Neural progenitor cell (in vitro differentiated cells): ENCODE results near the gene KPNA5. TPM values are rescaled to one million over a fixed set of nuclear protein-coding genes. Genes with fewer than 3 reads are reported as not detected.

Experiments used
- DNase-seq: peaks from one replicate; pipeline ENCODE4 v3.0.0-alpha.2; 2016; ENCODE audit warnings: low spot score
- H2AFZ ChIP-seq: fragments of 200-600 bp; sonication (generic); replicated peaks from 2 replicates; pipeline ENCODE4 v1.6.1; 2016; ENCODE audit warnings: antibody characterized with exemption
- H3F3A ChIP-seq: fragments of 200-600 bp; sonication (generic); 2 replicates; pipeline ENCODE4 v1.6.1; 2016; ENCODE audit warnings: antibody characterized with exemption, low read depth
- H3K27ac ChIP-seq: fragments of 200-600 bp; sonication (generic); 2 replicates; pipeline ENCODE4 v1.5.1; 2016; ENCODE audit warnings: mild to moderate bottlenecking
- H3K27me3 ChIP-seq: fragments of 200-600 bp; sonication (generic); 2 replicates; pipeline ENCODE4 v1.6.1; 2016; ENCODE audit warnings: mild to moderate bottlenecking, moderate library complexity
- H3K36me3 ChIP-seq: fragments of 200-600 bp; sonication (generic); 2 replicates; pipeline ENCODE4 v1.5.1; 2016
- H3K4me1 ChIP-seq: fragments of 200-600 bp; sonication (generic); 2 replicates; pipeline ENCODE4 v1.6.1; 2016; ENCODE audit warnings: mixed run types
- H3K4me2 ChIP-seq: fragments of 200-600 bp; sonication (generic); 2 replicates; pipeline ENCODE4 v1.6.1; 2016
- H3K4me3 ChIP-seq: fragments of 200-600 bp; sonication (generic); 2 replicates; pipeline ENCODE4 v1.5.1; 2016
- H3K79me2 ChIP-seq: fragments of 200-600 bp; sonication (generic); 2 replicates; pipeline ENCODE4 v1.6.1; 2016; ENCODE audit warnings: low read depth
- H3K9ac ChIP-seq: fragments of 200-600 bp; sonication (generic); 2 replicates; pipeline ENCODE4 v1.6.1; 2016
- H3K9me3 ChIP-seq: fragments of 200-600 bp; sonication (generic); 2 replicates; pipeline ENCODE4 v1.5.1; 2016; ENCODE audit warnings: low read depth
- H4K20me1 ChIP-seq: fragments of 200-600 bp; sonication (generic); 2 replicates; pipeline ENCODE4 v1.6.1; 2016; ENCODE audit warnings: low read depth
- H3K27ac Mint-ChIP-seq: 3 replicates; pipeline ENCODE4 v1.8.0; 2021; ENCODE audit warnings: mixed read lengths
- H3K27me3 Mint-ChIP-seq: 2 replicates; pipeline ENCODE4 v1.8.0; 2022; ENCODE audit warnings: low read depth, mild to moderate bottlenecking, inconsistent platforms, moderate library complexity, mixed read lengths; ENCODE audit not compliant: insufficient read depth
- H3K36me3 Mint-ChIP-seq: 3 replicates; pipeline ENCODE4 v1.8.0; 2021; ENCODE audit warnings: mixed read lengths
- H3K4me1 Mint-ChIP-seq: 3 replicates; pipeline ENCODE4 v1.8.0; 2021; ENCODE audit warnings: mixed read lengths
- H3K4me3 Mint-ChIP-seq: 3 replicates; pipeline ENCODE4 v1.8.0; 2021; ENCODE audit warnings: mild to moderate bottlenecking, moderate library complexity, mixed read lengths
- H3K9me3 Mint-ChIP-seq: 3 replicates; pipeline ENCODE4 v1.8.0; 2020; ENCODE audit warnings: mixed read lengths
- EZH2 ChIP-seq: fragments of 200-600 bp; sonication (generic); IDR thresholded peaks from 2 replicates; pipeline ENCODE4 v1.6.1; 2017; ENCODE audit warnings: antibody characterized with exemption, mild to moderate bottlenecking, moderate library complexity
- EZH2phosphoT487 ChIP-seq: fragments of 200-600 bp; sonication (generic); IDR thresholded peaks from 2 replicates; pipeline ENCODE4 v1.6.1; 2017; ENCODE audit warnings: antibody characterized with exemption
- total RNA-seq: library from RNA; depleted of rRNA; stranded (reverse); fragments of >200 nt; gene quantifications from 2 replicates; pipeline ENCODE4 v1.2.3, GENCODE V29; 2015; ENCODE audit warnings: low replicate concordance
- TF ChIP-seq, protein P1 (sequence below): fragments of 200-600 bp; sonication (generic); IDR thresholded peaks from 2 replicates; pipeline ENCODE4 v1.5.1; 2017; ENCODE audit warnings: antibody characterized with exemption, mild to moderate bottlenecking

Gene KPNA5
- total RNA-seq: 26.0 and 39.9 TPM in 2 replicates

DNA sequence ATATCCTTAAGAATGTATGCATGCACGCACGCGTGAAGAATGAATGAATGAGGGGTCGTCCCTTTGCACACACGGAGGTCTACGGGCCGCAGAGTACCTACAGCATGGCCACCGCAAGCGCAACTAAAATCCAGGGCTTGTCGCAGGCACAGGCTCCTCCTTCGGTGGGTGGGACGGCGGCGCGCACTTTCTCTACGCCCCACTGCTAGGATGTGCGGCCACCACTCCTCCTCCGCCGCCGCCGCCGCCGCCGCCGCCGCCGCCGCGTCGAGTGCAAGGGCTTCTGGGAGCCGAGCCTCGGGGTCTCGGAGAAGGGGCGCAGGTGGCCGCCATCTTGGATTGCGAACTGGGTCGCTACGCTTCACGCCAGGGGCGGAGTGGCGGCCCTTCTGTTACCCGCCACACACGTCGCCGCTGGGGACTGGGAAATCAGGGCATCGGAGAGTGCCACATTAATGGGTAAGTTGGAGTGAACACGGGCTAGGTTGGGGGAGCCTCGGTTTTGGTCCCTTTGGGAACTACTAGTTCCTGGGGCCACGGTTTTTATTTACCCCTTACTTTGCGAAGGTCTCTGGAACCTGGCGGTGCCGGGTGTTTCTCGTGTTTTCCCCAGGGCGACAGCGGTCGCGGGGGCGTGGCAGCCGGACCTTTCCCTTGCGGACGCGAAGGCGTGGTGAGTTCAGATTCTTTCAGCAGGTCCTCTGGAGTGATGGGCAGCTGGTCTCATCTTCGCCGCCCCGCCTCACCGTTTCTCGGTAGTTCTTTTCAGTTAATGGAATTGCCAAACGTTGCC is at the start of gene KPNA5:
TSS of gene KPNA5 (plus strand) at position 332 of the 793 bp plus-strand sequence. CDS start at position 456, 124 bp downstream.
- no peaks in the 10 kb centered on the region for H3K36me3 ChIP-seq
- peak within 1 kb of the TSS; percentile 51 for H3K9ac ChIP-seq
- peaks cover 45% of the 10 kb centered on the region for H3K79me2 ChIP-seq
- DNase-seq: peak; percentile 97
- TF ChIP-seq, protein P1, sequence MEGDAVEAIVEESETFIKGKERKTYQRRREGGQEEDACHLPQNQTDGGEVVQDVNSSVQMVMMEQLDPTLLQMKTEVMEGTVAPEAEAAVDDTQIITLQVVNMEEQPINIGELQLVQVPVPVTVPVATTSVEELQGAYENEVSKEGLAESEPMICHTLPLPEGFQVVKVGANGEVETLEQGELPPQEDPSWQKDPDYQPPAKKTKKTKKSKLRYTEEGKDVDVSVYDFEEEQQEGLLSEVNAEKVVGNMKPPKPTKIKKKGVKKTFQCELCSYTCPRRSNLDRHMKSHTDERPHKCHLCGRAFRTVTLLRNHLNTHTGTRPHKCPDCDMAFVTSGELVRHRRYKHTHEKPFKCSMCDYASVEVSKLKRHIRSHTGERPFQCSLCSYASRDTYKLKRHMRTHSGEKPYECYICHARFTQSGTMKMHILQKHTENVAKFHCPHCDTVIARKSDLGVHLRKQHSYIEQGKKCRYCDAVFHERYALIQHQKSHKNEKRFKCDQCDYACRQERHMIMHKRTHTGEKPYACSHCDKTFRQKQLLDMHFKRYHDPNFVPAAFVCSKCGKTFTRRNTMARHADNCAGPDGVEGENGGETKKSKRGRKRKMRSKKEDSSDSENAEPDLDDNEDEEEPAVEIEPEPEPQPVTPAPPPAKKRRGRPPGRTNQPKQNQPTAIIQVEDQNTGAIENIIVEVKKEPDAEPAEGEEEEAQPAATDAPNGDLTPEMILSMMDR: no peak
- no peak for TF ChIP-seq EZH2
- TF ChIP-seq EZH2phosphoT487: no peak
- H3K4me3 ChIP-seq: peak within 1 kb of the TSS; percentile 93
- H4K20me1 ChIP-seq: peaks cover 9% of the 10 kb centered on the region
- H3K4me2 ChIP-seq: peak within 1 kb of the TSS; percentile 93
- no peaks in the 10 kb centered on the region for H3K27me3 ChIP-seq
- peaks cover 20% of the 10 kb centered on the region for H3F3A ChIP-seq
- H2AFZ ChIP-seq: peak within 1 kb of the TSS; percentile 87
- H3K27ac ChIP-seq: peak within 1 kb of the TSS; percentile 96
- peaks cover 13% of the 10 kb centered on the region for H3K4me1 Mint-ChIP-seq
- peaks cover 14% of the 10 kb centered on the region for H3K36me3 Mint-ChIP-seq
- H3K27ac Mint-ChIP-seq: peak within 1 kb of the TSS; percentile 98
- peaks cover 10% of the 10 kb centered on the region for H3K4me1 ChIP-seq
- H3K4me3 Mint-ChIP-seq: peak within 1 kb of the TSS; percentile 98
- H3K9me3 ChIP-seq: no peaks in the 10 kb centered on the region
- H3K27me3 Mint-ChIP-seq: peaks cover 2% of the 10 kb centered on the region
- no peaks in the 10 kb centered on the region for H3K9me3 Mint-ChIP-seq

DNA sequence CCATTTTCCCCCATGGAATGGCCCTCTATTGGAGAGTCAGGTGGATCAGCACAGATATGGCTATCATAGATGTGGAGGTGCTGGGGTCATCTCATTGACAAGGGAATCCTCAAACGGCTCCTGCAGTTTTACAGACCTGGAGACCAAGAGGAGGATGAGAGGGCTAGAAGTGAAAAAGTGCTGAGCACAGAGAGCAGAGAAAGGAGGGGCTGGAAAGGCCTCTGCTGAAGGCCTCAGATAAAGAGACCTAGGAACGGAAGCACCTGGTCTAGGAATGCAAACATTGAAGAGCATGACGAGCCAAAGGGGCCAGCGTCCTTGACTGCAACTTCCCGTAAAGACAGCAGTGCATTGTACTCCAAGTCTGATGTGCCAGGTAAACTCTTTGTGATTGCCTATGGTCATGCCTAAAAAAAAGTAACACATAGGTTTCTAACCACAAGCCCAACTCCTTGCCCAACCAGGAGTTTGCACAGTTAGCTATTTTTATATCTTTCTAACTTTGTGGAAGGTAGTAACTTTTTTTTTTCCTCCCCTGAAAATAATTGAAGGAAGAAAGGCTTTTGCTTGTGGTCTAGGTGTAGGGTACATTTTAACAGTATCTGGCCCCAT is 49.5 kb upstream of the KPNA5 start:
- Mint-ChIP-seq H3K27ac (no peak overlapping the region), H3K4me3 (no peak overlapping the region), H3K4me1 (no peaks in the 10 kb centered on the region), H3K27me3 (no peaks in the 10 kb centered on the region), H3K36me3 (peaks cover 8% of the 10 kb centered on the region), H3K9me3 (no peaks in the 10 kb centered on the region)
- no peaks in the 10 kb centered on the region for H3K79me2 ChIP-seq
- no peaks in the 10 kb centered on the region for H3K9me3 ChIP-seq
- H3K4me3 ChIP-seq: no peak overlapping the region
- H3K27me3 ChIP-seq: no peaks in the 10 kb centered on the region
- no peak overlapping the region for H3K4me2 ChIP-seq
- H3K27ac ChIP-seq: no peak overlapping the region
- DNase-seq: peak; percentile 1
- H4K20me1 ChIP-seq: no peaks in the 10 kb centered on the region
- H3F3A ChIP-seq: no peaks in the 10 kb centered on the region
- H3K36me3 ChIP-seq: peaks cover 7% of the 10 kb centered on the region
- no peaks in the 10 kb centered on the region for H3K4me1 ChIP-seq
- no peak overlapping the region for H2AFZ ChIP-seq
- H3K9ac ChIP-seq: no peak overlapping the region
- no peak for TF ChIP-seq EZH2
- no peak for TF ChIP-seq EZH2phosphoT487
- TF ChIP-seq, protein P1: no peak

DNA sequence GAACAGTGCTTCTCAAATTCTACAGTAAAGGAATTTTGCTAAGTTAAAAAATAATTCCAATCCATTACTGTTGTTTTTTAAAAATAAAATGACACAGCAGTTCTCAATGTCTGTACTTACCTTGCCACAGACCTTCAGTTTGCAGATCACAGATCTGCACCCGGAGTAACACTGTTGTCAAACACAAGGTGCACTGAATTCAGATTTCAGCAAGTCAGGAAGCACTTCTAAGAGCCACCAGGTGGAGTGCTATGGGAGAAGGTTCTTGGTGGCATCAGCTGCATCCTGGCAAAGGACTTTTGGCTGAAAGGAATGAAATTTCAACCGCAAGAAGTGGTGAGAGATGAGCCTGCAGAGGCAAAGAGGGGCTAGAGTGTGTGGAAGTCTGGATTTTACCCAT is 47.3 kb upstream of the KPNA5 start:
- H3K9me3 Mint-ChIP-seq: no peaks in the 10 kb centered on the region
- Histone ChIP-seq H3K9me3 (no peaks in the 10 kb centered on the region), H3K79me2 (no peaks in the 10 kb centered on the region), H3K9ac (no peak overlapping the region), H3K4me3 (no peak overlapping the region), H3F3A (no peaks in the 10 kb centered on the region), H3K27ac (no peak overlapping the region), H3K36me3 (peaks cover 7% of the 10 kb centered on the region), H3K27me3 (no peaks in the 10 kb centered on the region), H2AFZ (no peak overlapping the region), H3K4me2 (no peak overlapping the region), H4K20me1 (no peaks in the 10 kb centered on the region), H3K4me1 (no peaks in the 10 kb centered on the region)
- H3K4me3 Mint-ChIP-seq: no peak overlapping the region
- H3K27ac Mint-ChIP-seq: no peak overlapping the region
- TF ChIP-seq EZH2phosphoT487: no peak
- no peak for TF ChIP-seq EZH2
- TF ChIP-seq, protein P1: peak; percentile 44
- DNase-seq: peak; percentile 37
- no peaks in the 10 kb centered on the region for H3K4me1 Mint-ChIP-seq
- peaks cover 11% of the 10 kb centered on the region for H3K36me3 Mint-ChIP-seq
- no peaks in the 10 kb centered on the region for H3K27me3 Mint-ChIP-seq
